K562 (cell line): ENCODE results near the gene TOMT. TPM values are rescaled to one million over a fixed set of nuclear protein-coding genes. Genes with fewer than 3 reads are reported as not detected.

ENCODE experiments used
- ATAC-seq: fragments of 200-7000 bp; cut with Tn5 transposase; 3 replicates; pipeline ENCODE4 v1.9.1; 2020; ENCODE audit warnings: moderate library complexity
- BruUV-seq: library from RNA; stranded (reverse); fragments of 400-500 nt; replicated peaks from 2 replicates; lab custom pipeline; 2021; lab: Mats Ljungman, UMichigan
- CTCF ChIA-PET: fragments of 300-600 bp; formaldehyde crosslinking; extraction: SDS; loops from one replicate; lab custom pipeline; 2021; ENCODE audit warnings: low intra/inter-chr PET ratio; lab: Yijun Ruan, JAX
- POLR2A ChIA-PET: fragments of 300-600, 350-650 bp; sonication (Branson Sonifier 250); formaldehyde crosslinking; extraction: SDS; loops from one replicate; lab custom pipeline; 2021; ENCODE audit warnings: antibody characterized with exemption, inconsistent platforms; lab: Yijun Ruan, JAX
- DNase-seq, 4 experiments: peaks; one replicate each; pipeline versions ENCODE4 v3.0.0 to v3.0.0-alpha.2; 2011 to 2018; ENCODE audit warnings: low spot score in 3 of 4, mixed read lengths in 3 of 4; ENCODE audit errors: extremely low read depth in 1 of 4
- FAIRE-seq: peaks from 2 replicates; lab custom pipeline; 2011; peaks lifted over from hg19 to GRCh38; lab: Jason Lieb, UNC
- H2AFZ ChIP-seq: 2 replicates; pipeline ENCODE4 v1.6.0; 2011; ENCODE audit warnings: low read depth, low read length, control low read depth, inconsistent platforms
- H3K27ac ChIP-seq: fragments of 200-600 bp; 3 replicates; pipeline ENCODE4 v1.8.0; 2011; ENCODE audit warnings: low read depth, mild to moderate bottlenecking, control low read depth, inconsistent platforms, low read length, moderate library complexity, mixed read lengths; ENCODE audit errors: extremely low read depth
- H3K27me3 ChIP-seq, 2 experiments: fragments of 300-600 bp in 1 of 2; 2 replicates in 1 of 2; 3 replicates in 1 of 2; pipeline versions ENCODE4 v1.6.0 to v1.8.0; 2011; ENCODE audit warnings: inconsistent platforms in 2 of 2, low read length in 2 of 2, mild to moderate bottlenecking in 1 of 2, mixed read lengths in 1 of 2, moderate library complexity in 1 of 2; ENCODE audit not compliant: control insufficient read depth in 2 of 2, insufficient read depth in 2 of 2
- H3K36me3 ChIP-seq: fragments of 300-600 bp; 3 replicates; pipeline ENCODE4 v1.8.0; 2011; ENCODE audit warnings: mild to moderate bottlenecking, low read length, inconsistent platforms; ENCODE audit not compliant: control insufficient read depth, insufficient read depth
- H3K4me1 ChIP-seq, 2 experiments: fragments of 200-600 bp in 1 of 2; replicated peaks in 1 of 2; 2 replicates in 1 of 2; 3 replicates in 1 of 2; pipeline versions ENCODE4 v1.5.1 to v1.8.0; 2011; ENCODE audit warnings: inconsistent platforms in 2 of 2, low read length in 2 of 2, mild to moderate bottlenecking in 1 of 2, mixed read lengths in 1 of 2, moderate library complexity in 1 of 2; ENCODE audit not compliant: control insufficient read depth in 2 of 2, insufficient read depth in 2 of 2
- H3K4me2 ChIP-seq: 2 replicates; pipeline ENCODE4 v1.6.1; 2011; ENCODE audit warnings: low read length, control low read depth, inconsistent platforms, mixed read lengths; ENCODE audit not compliant: insufficient read depth
- H3K4me3 ChIP-seq: fragments of 200-600 bp; sonication (generic), shearing (Covaris generic); 2 replicates; pipeline ENCODE4 v1.5.1; 2016; ENCODE audit warnings: control low read depth, inconsistent platforms
- H3K79me2 ChIP-seq: fragments of 200-600 bp; 3 replicates; pipeline ENCODE4 v1.8.0; 2011; ENCODE audit warnings: low read length, inconsistent platforms; ENCODE audit not compliant: control insufficient read depth, insufficient read depth
- H3K9ac ChIP-seq, 2 experiments: 2 replicates each; pipeline versions ENCODE4 v1.6.0 to v1.6.1; 2011; ENCODE audit warnings: low read depth in 2 of 2, low read length in 2 of 2, control low read depth in 1 of 2, inconsistent platforms in 1 of 2, mild to moderate bottlenecking in 1 of 2, mixed read lengths in 1 of 2; ENCODE audit not compliant: insufficient read depth in 1 of 2
- H3K9me1 ChIP-seq: one replicate; pipeline ENCODE4 v1.6.0; 2011; ENCODE audit warnings: inconsistent platforms, mild to moderate bottlenecking, low read length, moderate library complexity; ENCODE audit not compliant: control insufficient read depth, insufficient read depth
- H3K9me3 ChIP-seq: replicated peaks from 2 replicates; pipeline ENCODE4 v1.5.1; 2011; ENCODE audit warnings: low read depth, low read length, inconsistent platforms; ENCODE audit not compliant: control insufficient read depth, insufficient read depth
- H4K20me1 ChIP-seq: replicated peaks from 2 replicates; pipeline ENCODE4 v1.6.1; 2011; ENCODE audit warnings: low read length, inconsistent platforms, mixed read lengths; ENCODE audit not compliant: control insufficient read depth, insufficient read depth
- BRD4 ChIP-seq: fragments of 200-600 bp; sonication (generic); IDR thresholded peaks from 2 replicates; pipeline ENCODE4 v1.6.1; 2017; ENCODE audit warnings: inconsistent platforms
- DMBX1 ChIP-seq: fragments of 250-450 bp; sonication (Bioruptor Pico); IDR thresholded peaks from 2 replicates; pipeline ENCODE4 v1.8.0; 2022; ENCODE audit warnings: inconsistent platforms, mild to moderate bottlenecking, moderate library complexity, borderline replicate concordance
- GTF2F1 ChIP-seq: IDR thresholded peaks from 2 replicates; pipeline ENCODE4 v1.6.1; 2011; ENCODE audit warnings: low read depth, low read length, improper control_type of control experiment
- HIVEP1 ChIP-seq: fragments of 250-450 bp; sonication (Bioruptor Pico); IDR thresholded peaks from 2 replicates; pipeline ENCODE4 v1.4.0; 2020; ENCODE audit warnings: mild to moderate bottlenecking
- HNRNPUL1 ChIP-seq: fragments of 200-400 bp; formaldehyde crosslinking; IDR thresholded peaks from 2 replicates; pipeline ENCODE4 v1.6.1; 2017; ENCODE audit warnings: low read length
- IRF9 ChIP-seq: fragments of 450-650 bp; IDR thresholded peaks from 2 replicates; pipeline ENCODE4 v1.6.1; 2016; ENCODE audit warnings: missing biosample characterization, missing genetic modification characterization
- RFX7 ChIP-seq: fragments of 250-450 bp; sonication (Bioruptor Pico); IDR thresholded peaks from 2 replicates; pipeline ENCODE4 v1.5.1; 2021; ENCODE audit warnings: mild to moderate bottlenecking
- RUNX1 ChIP-seq: sonication (generic); IDR thresholded peaks from 2 replicates; pipeline ENCODE4 v1.6.1; 2016; ENCODE audit warnings: antibody characterized with exemption, low read depth
- TAF15 ChIP-seq: fragments of 200-400 bp; formaldehyde crosslinking; IDR thresholded peaks from 2 replicates; pipeline ENCODE4 v1.6.1; 2017; ENCODE audit warnings: mild to moderate bottlenecking, low read depth, low read length, moderate library complexity
- TARDBP ChIP-seq: fragments of 450-650 bp; IDR thresholded peaks from 2 replicates; pipeline ENCODE4 v1.6.1; 2016
- TFAP4 ChIP-seq: sonication (generic); formaldehyde crosslinking; IDR thresholded peaks from 2 replicates; pipeline ENCODE4 v1.8.0; 2022; ENCODE audit warnings: missing genetic modification reagents, mild to moderate bottlenecking, moderate library complexity, borderline replicate concordance
- YY1 ChIP-seq, 3 experiments: IDR thresholded peaks; 2 replicates each; pipeline ENCODE4 v1.6.1; 2011; ENCODE audit warnings: low read length in 2 of 3, mild to moderate bottlenecking in 2 of 3, moderate library complexity in 2 of 3, borderline replicate concordance in 1 of 3, control low read depth in 1 of 3, low read depth in 1 of 3; ENCODE audit not compliant: insufficient read depth in 3 of 3, insufficient replicate concordance in 2 of 3, control insufficient read depth in 1 of 3, insufficient read length in 1 of 3; ENCODE audit errors: extremely low read depth in 1 of 3
- ZNF212 ChIP-seq: fragments of 450-650 bp; formaldehyde crosslinking; IDR thresholded peaks from 2 replicates; pipeline ENCODE4 v1.4.0; 2020; ENCODE audit warnings: mild to moderate bottlenecking
- in situ Hi-C: fragments of 300-500 bp; cut with MboI; formaldehyde crosslinking; loops from 4 replicates; pipeline ENCODE4 v1.15.0; 2018; ENCODE audit warnings: inconsistent platforms, mixed read lengths
- intact Hi-C: fragments of 100-400 bp; cut with micrococcal nuclease; formaldehyde crosslinking; loops from 2 replicates; pipeline ENCODE4 v1.14.2; 2022
- polyA plus RNA-seq, 8 experiments: library from polyadenylated mRNA; depleted of rRNA in 4 of 8; stranded (reverse) in 5 of 8; unstranded in 3 of 8; fragments of >200 nt; fragmentation: Nextera tagmentation in 2 of 8; fragmentation: Illumina TruSeq in 1 of 8; extraction: Ambion mirVana in 2 of 8; extraction: Trizol in 1 of 8; gene quantifications; 2 replicates each; pipeline versions ENCODE4 v1.2.1 to v1.2.3, GENCODE V29; 2011 to 2014; ENCODE audit warnings: inconsistent platforms in 1 of 8, missing spikeins in 1 of 8
- total RNA-seq, 7 experiments: library from RNA; depleted of rRNA in 6 of 7; stranded (reverse); fragments of >200 nt in 6 of 7; fragmentation: Illumina TruSeq in 2 of 7; extraction: Trizol in 2 of 7; gene quantifications; 2 replicates each; pipeline versions ENCODE4 v1.2.1 to v1.2.3, GENCODE V29; 2011 to 2021; ENCODE audit warnings: low replicate concordance in 1 of 7
- TF ChIP-seq, protein P1 (sequence below): sonication (generic); formaldehyde crosslinking; IDR thresholded peaks from 2 replicates; pipeline ENCODE4 v1.8.1; 2023; ENCODE audit warnings: mild to moderate bottlenecking, missing genetic modification reagents, moderate library complexity

TOMT gene
- total and polyA plus RNA-seq, 9 of the 15 experiments (the other 6 are each of a cell fraction or from before 2014, with no cell fraction given): not detected

DNA sequence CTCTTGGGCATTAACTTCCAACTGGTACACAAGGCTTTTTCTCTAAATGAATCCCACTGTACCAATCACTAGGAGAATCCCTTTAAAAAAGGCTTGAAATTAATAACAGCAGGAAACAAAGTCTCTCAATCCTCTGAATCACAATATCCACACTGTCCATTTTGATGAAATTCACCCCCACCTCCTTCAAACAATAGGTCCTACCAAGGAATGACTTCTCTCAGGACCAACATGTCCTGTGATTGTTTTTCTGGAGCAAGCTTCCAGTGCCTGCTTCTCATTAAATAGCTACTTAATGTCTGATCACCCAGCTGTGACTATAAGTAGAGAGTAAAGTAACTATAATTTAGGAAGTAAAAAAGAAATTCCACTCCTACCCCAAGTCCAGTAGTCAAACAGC lies 38.5 kb upstream of the TOMT start (continued):
- TF ChIP-seq IRF9 (no peak), RFX7 (no peak), TARDBP (no peak), TAF15 (no peak), DMBX1 (CRISPR knock-in tag) (no peak), GTF2F1 (no peak)
- TF ChIP-seq, protein P1, sequence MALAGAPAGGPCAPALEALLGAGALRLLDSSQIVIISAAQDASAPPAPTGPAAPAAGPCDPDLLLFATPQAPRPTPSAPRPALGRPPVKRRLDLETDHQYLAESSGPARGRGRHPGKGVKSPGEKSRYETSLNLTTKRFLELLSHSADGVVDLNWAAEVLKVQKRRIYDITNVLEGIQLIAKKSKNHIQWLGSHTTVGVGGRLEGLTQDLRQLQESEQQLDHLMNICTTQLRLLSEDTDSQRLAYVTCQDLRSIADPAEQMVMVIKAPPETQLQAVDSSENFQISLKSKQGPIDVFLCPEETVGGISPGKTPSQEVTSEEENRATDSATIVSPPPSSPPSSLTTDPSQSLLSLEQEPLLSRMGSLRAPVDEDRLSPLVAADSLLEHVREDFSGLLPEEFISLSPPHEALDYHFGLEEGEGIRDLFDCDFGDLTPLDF: no peak

DNA sequence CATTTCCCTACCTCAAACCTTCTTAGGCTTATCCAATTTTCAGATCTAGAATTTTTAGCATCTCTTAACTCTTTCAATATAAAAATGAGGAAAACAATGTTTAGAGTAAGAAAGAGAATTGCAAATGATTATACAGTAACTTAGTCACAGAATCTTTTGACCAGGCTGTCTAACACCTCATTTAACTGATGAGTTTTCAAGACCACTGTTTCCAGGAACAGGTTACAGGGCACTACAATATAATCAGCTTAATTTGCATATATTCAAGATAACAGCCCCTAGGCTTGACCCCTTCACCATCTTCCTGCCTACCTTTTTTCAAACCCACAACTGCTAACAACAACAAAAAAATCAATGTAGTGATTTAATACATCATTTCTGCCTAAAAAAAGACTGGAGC lies 38.0 kb upstream of the TOMT start:
- H2AFZ ChIP-seq: no peak overlapping the region
- BruUV-seq: no TSS peak
- no peak overlapping the region for H3K4me2 ChIP-seq
- TF ChIP-seq ZNF212 (CRISPR knock-in tag) (no peak), BRD4 (no peak), HNRNPUL1 (no peak), HIVEP1 (CRISPR knock-in tag) (no peak), TFAP4 (CRISPR knock-in tag) (no peak), YY1 (IDR thresholded peaks at IDR 0.05; ENCODE audit: borderline replicate concordance in 1 of 3, control insufficient read depth in 1 of 3, extremely low read depth in 1 of 3, insufficient read depth in 3 of 3, insufficient read length in 1 of 3, insufficient replicate concordance in 2 of 3, low read depth in 1 of 3, low read length in 2 of 3) (no peak), RUNX1 (no peak)
- intact Hi-C loops: no loop called here
- in situ Hi-C loops: no loop called here
- peaks cover 5 to 11% of the 10 kb centered on the region in 2 experiments; a peak in 4 of 5 replicates for H3K4me1 ChIP-seq
- no peak overlapping the region for H3K4me3 ChIP-seq
- no peak for ATAC-seq
- FAIRE-seq: no peak
- H3K9me1 ChIP-seq: no peaks in the 10 kb centered on the region
- H4K20me1 ChIP-seq: no peaks in the 10 kb centered on the region; the same call in 1 of the 2 replicates
- H3K79me2 ChIP-seq: peaks cover 65% of the 10 kb centered on the region
- no peak overlapping the region for H3K27ac ChIP-seq
- ChIA-PET CTCF (no interaction called here), POLR2A (interaction anchor here (0.6 to 2.7 kb wide), 10 partner anchors 8 to 175 kb away, joined by 3 to 9 read pairs (median 4); no protein-coding TSS in a partner anchor)
- H3K9ac ChIP-seq: no peak overlapping the region
- no peaks in the 10 kb centered on the region for H3K9me3 ChIP-seq
- H3K27me3 ChIP-seq: no peaks in the 10 kb centered on the region
- DNase-seq: no peak
- H3K36me3 ChIP-seq: peaks cover 55% of the 10 kb centered on the region
